ENCODE measurements around the gene ERN1. TPM values are rescaled to one million over a fixed set of nuclear protein-coding genes. Genes with fewer than 3 reads are reported as not detected.

Gene ERN1
- polyA plus RNA-seq, 3 donors, result 11.0 to 27.5 (median 13.7) TPM

DNA sequence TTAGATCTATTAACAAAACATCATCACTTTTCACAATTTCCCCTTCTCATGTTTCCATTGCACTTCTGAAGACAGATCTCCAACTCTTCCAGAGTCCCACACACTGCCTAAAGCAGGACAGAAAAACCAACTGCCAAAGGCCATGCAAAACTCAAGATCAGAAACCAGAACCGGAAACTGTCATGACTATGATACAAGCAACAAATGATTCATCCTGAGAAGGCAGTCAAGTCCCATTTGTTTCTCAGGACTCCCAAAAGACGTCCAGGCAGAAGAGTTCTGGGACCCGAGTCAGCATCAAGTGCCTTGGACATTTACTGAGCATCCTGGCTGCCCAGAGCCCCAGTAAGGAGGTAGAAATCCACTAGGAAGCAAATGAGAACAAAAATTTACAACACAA lies 38.8 kb downstream of the ERN1 start:
- no peak for TF ChIP-seq CTCF (IDR thresholded peaks at IDR 0.05)
- no peak overlapping the region for H3K4me2 ChIP-seq (replicated peaks; ENCODE audit: extremely low read depth, low read length, poor library complexity, severe bottlenecking)
- DNase-seq, result peak; percentile 41 to 66 (median 41)
- peaks cover 3 to 32% of the 10 kb centered on the region in 2 donors for H3K36me3 ChIP-seq (replicated peaks in 1 of 2; ENCODE audit: control insufficient read depth in 1 of 2, insufficient read depth in 2 of 2, low read length in 2 of 2)
- peak overlapping the region; percentile 93 to 97 (median 95) for H3K27ac Mint-ChIP-seq
- H4K20me1 ChIP-seq (ENCODE audit: insufficient read depth, low read length), result peaks cover 12% of the 10 kb centered on the region
- H3K79me2 ChIP-seq (ENCODE audit: insufficient read depth, low read length), result peaks cover 57% of the 10 kb centered on the region
- no peaks in the 10 kb centered on the region for H3K27me3 ChIP-seq (ENCODE audit: control insufficient read depth in 2 of 2, insufficient read depth in 2 of 2, low read length in 2 of 2)
- no peaks in the 10 kb centered on the region for H3K9me3 ChIP-seq (replicated peaks in 1 of 2; ENCODE audit: control insufficient read depth in 1 of 2, insufficient read depth in 1 of 2, low read length in 2 of 2)
- 90% methylated on average over 1 of the region's 3 CpGs for WGBS (ENCODE audit: insufficient coverage)
- intact Hi-C loops (cut with micrococcal nuclease), result loop anchor here in 1 of 2 donors (5.0 kb wide), 1 partner anchor 41 kb away; the partner anchor contains the start of gene ERN1
- H3K36me3 Mint-ChIP-seq, result peaks cover 59 to 81% of the 10 kb centered on the region in 2 donors
- H3K4me3 Mint-ChIP-seq, result no peak overlapping the region
- peaks cover 30 to 44% of the 10 kb centered on the region in 2 donors for H3K4me1 ChIP-seq (ENCODE audit: control insufficient read depth in 1 of 2, insufficient read depth in 2 of 2, low read length in 2 of 2)
- no peaks in the 10 kb centered on the region for H3K9me3 Mint-ChIP-seq
- H3K9ac ChIP-seq (ENCODE audit: insufficient read depth, low read length, poor library complexity, severe bottlenecking), result no peak overlapping the region
- H2AFZ ChIP-seq (ENCODE audit: insufficient read depth, low read depth, low read length, poor library complexity, severe bottlenecking), result no peak overlapping the region
- H3K4me3 ChIP-seq (replicated peaks in 1 of 3; ENCODE audit: low read depth in 2 of 3, low read length in 3 of 3), result no peak overlapping the region
- peak overlapping the region; percentile 68 to 91 for H3K27ac ChIP-seq (ENCODE audit: low read depth in 1 of 2, low read length in 2 of 2)
- peaks cover 0 to 2% (median 0%) of the 10 kb centered on the region in 3 donors for H3K27me3 Mint-ChIP-seq (ENCODE audit: low read depth in 3 of 3)
- peaks cover 54% of the 10 kb centered on the region for H3K4me1 Mint-ChIP-seq

DNA sequence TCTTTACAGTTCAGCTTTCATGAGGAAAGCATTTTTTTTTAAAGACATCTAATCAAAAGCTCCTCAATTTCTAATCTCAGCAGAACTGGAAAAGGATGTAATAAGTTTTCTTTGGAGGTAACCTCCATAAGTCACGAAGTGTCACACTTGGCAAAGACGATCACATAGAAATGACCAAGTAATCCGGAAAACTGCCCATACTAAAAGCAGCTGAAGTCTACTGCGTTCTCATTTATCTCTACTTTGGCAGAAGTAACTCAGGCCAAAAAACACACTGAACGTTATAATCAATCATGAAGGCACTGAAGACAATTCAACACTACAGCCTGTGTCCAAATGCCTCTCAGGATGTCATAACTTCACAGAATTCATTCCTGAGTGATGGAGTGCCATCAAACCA lies 39.8 kb downstream of the ERN1 start:
- peaks cover 3 to 25% of the 10 kb centered on the region in 2 donors for H3K36me3 ChIP-seq (replicated peaks in 1 of 2; ENCODE audit: control insufficient read depth in 1 of 2, insufficient read depth in 2 of 2, low read length in 2 of 2)
- WGBS (ENCODE audit: insufficient coverage), result 98% methylated on average over 5 of the region's 5 CpGs
- peak overlapping the region in 1 of 2 donors; percentile 91 for H3K27ac ChIP-seq (ENCODE audit: low read depth in 1 of 2, low read length in 2 of 2)
- no peak overlapping the region for H3K4me2 ChIP-seq (replicated peaks; ENCODE audit: extremely low read depth, low read length, poor library complexity, severe bottlenecking)
- no peak overlapping the region for H3K9ac ChIP-seq (ENCODE audit: insufficient read depth, low read length, poor library complexity, severe bottlenecking)
- peaks cover 64% of the 10 kb centered on the region for H3K79me2 ChIP-seq (ENCODE audit: insufficient read depth, low read length)
- H3K4me3 Mint-ChIP-seq, result no peak overlapping the region
- H3K9me3 ChIP-seq (replicated peaks in 1 of 2; ENCODE audit: control insufficient read depth in 1 of 2, insufficient read depth in 1 of 2, low read length in 2 of 2), result no peaks in the 10 kb centered on the region
- no peak for TF ChIP-seq CTCF (IDR thresholded peaks at IDR 0.05)
- intact Hi-C loops (cut with micrococcal nuclease), result loop anchor here in 1 of 2 donors (5.0 kb wide), 1 partner anchor 42 kb away; the partner anchor contains the start of gene ERN1
- no peaks in the 10 kb centered on the region for H3K9me3 Mint-ChIP-seq
- H3K4me1 Mint-ChIP-seq, result peaks cover 46% of the 10 kb centered on the region
- peak overlapping the region in 3 of 7 donors; percentile 15 to 42 (median 28) for H3K27ac Mint-ChIP-seq
- H2AFZ ChIP-seq (ENCODE audit: insufficient read depth, low read depth, low read length, poor library complexity, severe bottlenecking), result no peak overlapping the region
- H3K4me1 ChIP-seq (ENCODE audit: control insufficient read depth in 1 of 2, insufficient read depth in 2 of 2, low read length in 2 of 2), result peaks cover 34 to 39% of the 10 kb centered on the region in 2 donors
- DNase-seq, result no peak
- peaks cover 0 to 2% (median 0%) of the 10 kb centered on the region in 3 donors for H3K27me3 Mint-ChIP-seq (ENCODE audit: low read depth in 3 of 3)
- peaks cover 50 to 72% of the 10 kb centered on the region in 2 donors for H3K36me3 Mint-ChIP-seq
- H3K27me3 ChIP-seq (ENCODE audit: control insufficient read depth in 2 of 2, insufficient read depth in 2 of 2, low read length in 2 of 2), result no peaks in the 10 kb centered on the region
- peaks cover 7% of the 10 kb centered on the region for H4K20me1 ChIP-seq (ENCODE audit: insufficient read depth, low read length)
- no peak overlapping the region for H3K4me3 ChIP-seq (replicated peaks in 1 of 3; ENCODE audit: low read depth in 2 of 3, low read length in 3 of 3)
